ENCODE results near the gene RRP7A.
"Not testable (repeated sequence)": the region's sequence is repeated elsewhere in the genome, so short reads cannot be mapped to it uniquely, and the experiment has no call there.

The RRP7A gene

DNA sequence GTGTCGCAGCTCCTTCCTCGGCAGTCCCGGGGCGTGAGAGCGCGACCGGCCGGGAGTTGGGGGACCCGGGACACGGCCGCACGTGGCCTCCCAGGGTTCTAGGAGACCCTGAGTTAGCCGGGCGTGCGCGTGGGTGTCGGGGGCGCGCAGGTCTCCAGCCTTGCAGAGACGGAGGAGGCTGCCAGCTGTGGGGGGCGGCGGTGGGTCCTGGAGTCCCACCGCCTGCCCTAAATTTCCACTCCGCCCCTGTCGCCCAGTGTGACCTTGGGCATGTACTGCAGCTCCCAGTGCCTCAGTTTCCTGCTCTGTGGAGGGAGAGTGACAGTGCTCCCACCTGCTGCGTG, 18.8 kb downstream of the RRP7A start:
- no peak for FAIRE-seq
- DNase-seq (ENCODE audit: extremely low spot score, insufficient read length, low read depth) = no peak

- FAIRE-seq (peak; percentile 29), DNase-seq (ENCODE audit: extremely low spot score, insufficient read length, low read depth) (peak; percentile 95)
Measured at GRCh38 chr22:42500161-42500835, 19.3 kb downstream of the RRP7A start.

DNA sequence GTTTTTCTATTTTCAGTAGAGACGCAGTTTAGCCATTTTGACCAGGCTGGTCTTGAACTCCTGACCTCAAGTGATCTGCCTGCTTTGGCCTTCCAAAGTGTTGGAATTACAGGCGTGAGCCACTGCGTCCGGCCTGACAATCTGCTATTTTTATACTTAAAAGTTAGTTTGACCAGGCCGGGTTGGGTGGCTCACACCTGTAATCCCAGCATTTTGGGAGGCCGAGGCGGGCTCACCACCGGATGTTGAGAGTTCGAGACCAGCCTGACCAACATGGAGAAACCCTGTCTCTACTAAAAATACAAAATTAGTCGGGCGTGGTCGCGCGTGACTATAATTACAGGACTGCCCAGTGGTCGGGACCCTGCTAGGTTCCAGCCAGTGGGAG, 19.8 kb downstream of the RRP7A start:
- not testable (repeated sequence) for FAIRE-seq; DNase-seq (ENCODE audit: extremely low spot score, insufficient read length, low read depth)

DNA sequence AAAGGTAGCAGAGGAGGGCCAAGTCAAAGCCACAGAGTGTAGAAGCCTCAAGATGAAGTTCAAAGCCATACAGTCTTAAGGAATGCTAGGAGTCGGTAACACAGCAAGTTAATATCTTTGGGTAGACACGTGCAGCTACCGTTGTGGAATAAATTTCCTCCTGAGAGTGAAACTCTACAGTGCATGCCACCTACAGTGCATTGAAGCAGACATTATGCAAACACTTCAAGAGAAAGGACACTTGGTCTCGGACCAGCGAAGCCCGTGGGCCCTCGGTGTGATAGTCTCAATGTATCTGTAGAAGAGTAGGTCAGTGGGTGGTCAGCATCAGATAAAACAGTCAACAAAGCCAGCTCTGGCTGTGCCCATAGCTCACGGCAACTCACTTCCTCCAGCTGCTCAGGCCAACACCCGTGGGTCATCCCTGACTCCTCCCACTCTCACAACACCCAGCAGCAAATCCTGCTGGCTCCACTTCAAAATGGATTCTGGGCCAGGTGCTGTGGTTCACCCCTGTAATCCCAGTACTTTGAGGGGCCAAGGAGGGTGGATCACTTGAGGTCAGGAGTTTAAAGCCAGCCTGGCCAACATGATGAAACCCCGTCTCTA, 24.0 kb downstream of the RRP7A start:
- peak; percentile 55 for FAIRE-seq

GRCh38 chr22:42493393-42493792, 26.2 kb downstream of the RRP7A start:
- DNase-seq (ENCODE audit: extremely low spot score, insufficient read length, low read depth) = no peak
- no peak for FAIRE-seq

More for the DNA sequence above, 24.0 kb downstream of the RRP7A start:
- not testable (repeated sequence) for DNase-seq (ENCODE audit: extremely low spot score, insufficient read length, low read depth)

GRCh38 chr22:42492323-42492690, 27.3 kb downstream of the RRP7A start:
- DNase-seq (ENCODE audit: extremely low spot score, insufficient read length, low read depth) = no peak
- no peak for FAIRE-seq

- no peak for FAIRE-seq
Measured at GRCh38 chr22:42490243-42490832, 29.3 kb downstream of the RRP7A start.

GRCh38 chr22:42489000-42489399, 30.6 kb downstream of the RRP7A start:
- FAIRE-seq (no peak), DNase-seq (ENCODE audit: extremely low spot score, insufficient read length, low read depth) (no peak)

More at GRCh38 chr22:42490243-42490832, 29.3 kb downstream of the RRP7A start:
- DNase-seq (ENCODE audit: extremely low spot score, insufficient read length, low read depth) = no peak

DNA sequence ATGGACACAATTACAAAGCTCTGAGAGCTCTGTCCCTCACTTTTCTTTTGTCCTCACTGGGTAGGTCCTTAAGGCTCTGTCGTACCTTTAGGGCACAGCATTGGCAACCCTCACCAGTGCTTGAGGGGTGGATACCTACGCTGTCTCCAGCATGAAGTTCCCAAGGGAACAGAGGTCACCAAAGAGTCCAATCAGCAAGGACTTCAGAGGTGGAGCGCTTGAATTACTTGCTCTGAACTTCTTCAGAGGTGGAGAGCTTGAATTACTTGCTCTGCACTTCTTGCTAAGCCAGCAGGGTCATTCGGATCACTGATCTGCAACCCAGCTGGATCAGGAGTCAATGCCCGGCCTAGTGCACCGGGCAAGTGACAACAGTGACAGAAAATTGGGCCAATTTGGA, 35.1 kb downstream of the RRP7A start:
- DNase-seq (ENCODE audit: extremely low spot score, insufficient read length, low read depth) (no peak), FAIRE-seq (no peak)

- not testable (repeated sequence) for DNase-seq (ENCODE audit: extremely low spot score, insufficient read length, low read depth); FAIRE-seq
Measured at GRCh38 chr22:42483610-42484223, 35.9 kb downstream of the RRP7A start.

GRCh38 chr22:42475122-42475521, 44.5 kb downstream of the RRP7A start:
- FAIRE-seq = no peak
- no peak for DNase-seq (ENCODE audit: extremely low spot score, insufficient read length, low read depth)

- FAIRE-seq (peak; percentile 88), DNase-seq (ENCODE audit: extremely low spot score, insufficient read length, low read depth) (no peak)
Measured at GRCh38 chr22:42473484-42474193, 46.0 kb downstream of the RRP7A start.

- no peak for FAIRE-seq
- DNase-seq (ENCODE audit: extremely low spot score, insufficient read length, low read depth) = no peak
Measured at GRCh38 chr22:42472671-42473070, 46.9 kb downstream of the RRP7A start.

DNA sequence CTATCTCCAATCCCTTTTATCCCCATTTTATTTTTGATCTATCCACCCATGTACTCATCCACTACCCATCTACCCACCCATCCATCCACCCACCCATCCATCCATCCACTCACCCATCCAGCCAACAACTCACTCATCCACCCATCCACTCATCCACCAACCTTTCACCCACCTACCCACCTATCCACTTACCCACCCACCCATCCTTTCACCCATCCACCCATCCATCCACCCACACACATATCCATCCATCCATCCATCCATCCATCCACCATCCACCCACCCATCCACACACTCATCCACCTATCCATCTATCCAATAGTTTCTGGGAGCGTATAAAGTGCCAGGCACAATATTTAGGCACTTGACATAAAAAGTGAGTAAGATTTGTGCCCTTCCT, 48.2 kb downstream of the RRP7A start:
- DNase-seq (ENCODE audit: extremely low spot score, insufficient read length, low read depth) = no peak
- no peak for FAIRE-seq

DNA sequence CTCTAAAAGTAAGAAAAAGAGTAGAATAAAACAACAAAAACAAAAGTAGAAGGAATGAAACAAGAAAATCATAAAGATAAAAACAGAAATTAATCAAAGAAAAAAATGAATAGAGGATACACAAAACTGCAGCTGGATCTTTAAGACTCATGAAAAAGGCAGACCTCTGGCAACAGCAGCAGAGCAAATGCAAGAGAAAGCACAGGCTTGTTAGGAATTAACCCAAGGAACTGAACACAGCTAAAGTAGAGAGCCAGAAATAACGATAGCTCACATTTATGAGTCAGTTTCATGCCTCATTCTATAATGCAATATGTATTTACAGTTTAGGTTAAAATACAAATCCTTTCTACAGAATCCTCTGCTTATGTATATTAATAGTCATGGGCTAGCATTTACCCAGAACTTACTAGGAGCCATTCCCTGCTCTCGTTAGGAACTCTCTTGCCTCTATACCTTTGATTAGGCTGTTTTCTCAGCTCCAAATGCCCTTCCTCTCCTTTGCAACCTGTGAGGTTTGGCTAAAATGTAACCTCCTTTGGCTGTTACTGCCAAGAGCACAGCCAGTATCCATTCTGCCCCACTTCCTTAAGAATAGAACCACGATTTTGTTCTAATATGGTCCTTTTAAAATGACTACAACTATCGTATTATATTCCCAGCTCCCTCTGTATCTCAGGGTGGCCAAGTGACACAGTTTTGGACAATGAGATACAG, 49.1 kb downstream of the RRP7A start:
- DNase-seq (ENCODE audit: extremely low spot score, insufficient read length, low read depth) = no peak
- FAIRE-seq = no peak

DNA sequence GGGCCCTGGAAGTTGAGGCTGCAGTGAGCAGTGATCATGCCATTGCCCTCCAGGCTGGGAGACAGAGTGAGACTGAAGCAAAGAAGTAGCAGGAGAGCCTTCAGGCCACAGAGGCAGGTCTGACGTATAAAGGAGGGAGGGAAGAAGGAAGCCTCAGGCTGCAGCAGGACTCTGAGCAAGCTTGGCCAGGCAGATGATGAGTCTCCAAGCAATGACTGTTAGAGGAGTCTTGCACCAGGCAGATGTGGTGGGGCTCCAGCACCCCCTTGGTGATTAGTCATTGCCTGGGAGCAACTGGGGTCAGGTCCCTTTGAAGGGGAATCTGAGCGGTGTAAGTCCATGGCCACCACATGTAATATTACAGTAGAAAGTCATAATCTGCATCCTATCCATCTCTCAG, 50.8 kb downstream of the RRP7A start:
- DNase-seq (ENCODE audit: extremely low spot score, insufficient read length, low read depth) (no peak), FAIRE-seq (no peak)

GRCh38 chr22:42462016-42462415, 57.6 kb downstream of the RRP7A start:
- FAIRE-seq = no peak
- no peak for DNase-seq (ENCODE audit: extremely low spot score, insufficient read length, low read depth)

- no peak for DNase-seq (ENCODE audit: extremely low spot score, insufficient read length, low read depth)
- no peak for FAIRE-seq
Measured at GRCh38 chr22:42461511-42461910, 58.1 kb downstream of the RRP7A start.

All from GM18507 (cell line).